Fibroblast of pulmonary artery (primary cell): ENCODE data around the gene CYP26A1.
A peak's percentile ranks its signal among the peaks of the same experiment; 100 is the strongest.

Experiments used
- DNase-seq: peaks from one replicate; pipeline ENCODE4 v3.0.0-alpha.2; 2010; ENCODE audit warnings: low read depth
- H3K4me3 ChIP-seq: replicated peaks from 2 replicates; pipeline ENCODE4 v1.5.1; 2011; ENCODE audit warnings: low read depth, mild to moderate bottlenecking, control low read depth, low read length, moderate library complexity
- CTCF ChIP-seq: IDR thresholded peaks from 2 replicates; pipeline ENCODE4 v1.5.1; 2011; ENCODE audit warnings: mild to moderate bottlenecking, control low read depth, low read length, inconsistent platforms; ENCODE audit errors: missing control alignments

CYP26A1 gene

GRCh38 chr10:93060887-93061593 is 12.7 kb upstream of the CYP26A1 start:
- no peak for DNase-seq
- no peak overlapping the region for H3K4me3 ChIP-seq
- TF ChIP-seq CTCF = no peak

GRCh38 chr10:93061594-93062513 is 11.8 kb upstream of the CYP26A1 start:
- peak; percentile 33 for DNase-seq
- TF ChIP-seq CTCF = no peak
- H3K4me3 ChIP-seq = peak overlapping the region; percentile 44

- TF ChIP-seq CTCF = peak; percentile 11
- H3K4me3 ChIP-seq = peak overlapping the region; percentile 44
- DNase-seq = peak; percentile 56
These were observed 11.1 kb upstream of the CYP26A1 start for GRCh38 chr10:93062514-93063143.

- no peak for DNase-seq
- TF ChIP-seq CTCF = no peak
- H3K4me3 ChIP-seq = peak overlapping the region; percentile 5
These were observed 10.3 kb upstream of the CYP26A1 start for GRCh38 chr10:93063144-93063976.

- TF ChIP-seq CTCF = no peak
- DNase-seq = no peak
- no peak overlapping the region for H3K4me3 ChIP-seq
These were observed 9.6 kb upstream of the CYP26A1 start for GRCh38 chr10:93063977-93064660.
